ENCODE measurements around the gene SCUBE2.
A peak's percentile ranks its signal among the peaks of the same experiment; 100 is the strongest.

The SCUBE2 gene

GRCh38 chr11:9072626-9073176, 18.7 kb downstream of the SCUBE2 start:
- TF ChIP-seq GATA3 (IDR thresholded peaks at IDR 0.05; ENCODE audit: low read depth, low read length) (no peak), GATA2 (IDR thresholded peaks at IDR 0.05; ENCODE audit: low read depth, low read length) (peak; percentile 57)

- TF ChIP-seq GATA2 (IDR thresholded peaks at IDR 0.05; ENCODE audit: low read depth, low read length) (no peak), GATA3 (IDR thresholded peaks at IDR 0.05; ENCODE audit: low read depth, low read length) (no peak)
Observed at GRCh38 chr11:9071692-9072091, 19.7 kb downstream of the SCUBE2 start.

- TF ChIP-seq GATA2 (IDR thresholded peaks at IDR 0.05; ENCODE audit: low read depth, low read length) (no peak), GATA3 (IDR thresholded peaks at IDR 0.05; ENCODE audit: low read depth, low read length) (no peak)
Observed at GRCh38 chr11:9070749-9071491, 20.5 kb downstream of the SCUBE2 start.

- TF ChIP-seq GATA2 (IDR thresholded peaks at IDR 0.05; ENCODE audit: low read depth, low read length) (no peak), GATA3 (IDR thresholded peaks at IDR 0.05; ENCODE audit: low read depth, low read length) (no peak)
Observed at GRCh38 chr11:9069862-9070470, 21.4 kb downstream of the SCUBE2 start.

GRCh38 chr11:9069256-9069655, 22.1 kb downstream of the SCUBE2 start:
- TF ChIP-seq GATA3 (IDR thresholded peaks at IDR 0.05; ENCODE audit: low read depth, low read length) (no peak), GATA2 (IDR thresholded peaks at IDR 0.05; ENCODE audit: low read depth, low read length) (no peak)

- TF ChIP-seq GATA3 (IDR thresholded peaks at IDR 0.05; ENCODE audit: low read depth, low read length), result no peak
- no peak for TF ChIP-seq GATA2 (IDR thresholded peaks at IDR 0.05; ENCODE audit: low read depth, low read length)
Observed at GRCh38 chr11:9066433-9066925, 24.9 kb downstream of the SCUBE2 start.

GRCh38 chr11:9065607-9066432, 25.6 kb downstream of the SCUBE2 start:
- TF ChIP-seq GATA3 (IDR thresholded peaks at IDR 0.05; ENCODE audit: low read depth, low read length), result no peak
- TF ChIP-seq GATA2 (IDR thresholded peaks at IDR 0.05; ENCODE audit: low read depth, low read length), result no peak

- TF ChIP-seq GATA2 (IDR thresholded peaks at IDR 0.05; ENCODE audit: low read depth, low read length), result no peak
- TF ChIP-seq GATA3 (IDR thresholded peaks at IDR 0.05; ENCODE audit: low read depth, low read length), result no peak
Observed at GRCh38 chr11:9061807-9062206, 29.6 kb downstream of the SCUBE2 start.

GRCh38 chr11:9060700-9061111, 30.7 kb downstream of the SCUBE2 start:
- no peak for TF ChIP-seq GATA2 (IDR thresholded peaks at IDR 0.05; ENCODE audit: low read depth, low read length)
- TF ChIP-seq GATA3 (IDR thresholded peaks at IDR 0.05; ENCODE audit: low read depth, low read length), result no peak

GRCh38 chr11:9059406-9059805, 32.0 kb downstream of the SCUBE2 start:
- TF ChIP-seq GATA3 (IDR thresholded peaks at IDR 0.05; ENCODE audit: low read depth, low read length) (no peak), GATA2 (IDR thresholded peaks at IDR 0.05; ENCODE audit: low read depth, low read length) (no peak)

- TF ChIP-seq GATA3 (IDR thresholded peaks at IDR 0.05; ENCODE audit: low read depth, low read length) (no peak), GATA2 (IDR thresholded peaks at IDR 0.05; ENCODE audit: low read depth, low read length) (no peak)
Observed at GRCh38 chr11:9057888-9058287, 33.5 kb downstream of the SCUBE2 start.

GRCh38 chr11:9057007-9057406, 34.4 kb downstream of the SCUBE2 start:
- TF ChIP-seq GATA3 (IDR thresholded peaks at IDR 0.05; ENCODE audit: low read depth, low read length), result no peak
- no peak for TF ChIP-seq GATA2 (IDR thresholded peaks at IDR 0.05; ENCODE audit: low read depth, low read length)

GRCh38 chr11:9056467-9056866, 34.9 kb downstream of the SCUBE2 start:
- TF ChIP-seq GATA3 (IDR thresholded peaks at IDR 0.05; ENCODE audit: low read depth, low read length) (no peak), GATA2 (IDR thresholded peaks at IDR 0.05; ENCODE audit: low read depth, low read length) (no peak)

Data from SH-SY5Y (cell line).